Ascending aorta (tissue), 2 donors: ENCODE data around the gene LTBP3. TPM values are rescaled to one million over a fixed set of nuclear protein-coding genes. Genes with fewer than 3 reads are reported as not detected.

Experiments used
- DNase-seq, 2 donors: peaks; one replicate each; pipeline ENCODE4 v3.0.0-alpha.2; 2019; ENCODE audit warnings: low spot score in 2 of 2
- H3K27ac ChIP-seq, 2 donors: fragments of 200-600 bp; sonication (generic); one replicate each; pipeline ENCODE4 v1.5.1; 2016 to 2017; ENCODE audit warnings: mild to moderate bottlenecking in 1 of 2
- H3K27me3 ChIP-seq: fragments of 200-600 bp; sonication (generic); one replicate; pipeline ENCODE4 v1.5.1; 2017
- H3K36me3 ChIP-seq, 2 donors: fragments of 200-600 bp; sonication (generic); one replicate each; pipeline ENCODE4 v1.5.1; 2016
- H3K4me1 ChIP-seq, 2 donors: fragments of 200-600 bp; sonication (generic); one replicate each; pipeline ENCODE4 v1.5.1; 2016 to 2017; ENCODE audit warnings: mild to moderate bottlenecking in 1 of 2
- H3K4me3 ChIP-seq, 2 donors: fragments of 200-600 bp; sonication (generic); one replicate each; pipeline ENCODE4 v1.5.1; 2016 to 2017; ENCODE audit warnings: mild to moderate bottlenecking in 1 of 2
- H3K9me3 ChIP-seq, 2 donors: fragments of 200-600 bp; sonication (generic); one replicate each; pipeline ENCODE4 v1.5.1; 2016
- CTCF ChIP-seq, 3 experiments: fragments of 200-600 bp in 2 of 3; fragments of 450-650 bp in 1 of 3; sonication (generic) in 2 of 3; IDR thresholded peaks; one replicate each; pipeline ENCODE4 v1.5.1; 2016 to 2019; ENCODE audit warnings: antibody characterized with exemption in 3 of 3, mild to moderate bottlenecking in 1 of 3, moderate library complexity in 1 of 3
- intact Hi-C: fragments of 100-400 bp; cut with DNase I; formaldehyde crosslinking; loops from one replicate; pipeline ENCODE4 v1.15.1; 2023
- total RNA-seq: library from RNA; depleted of rRNA; stranded (reverse); fragments of >200 nt; gene quantifications from one replicate; pipeline ENCODE4 v1.1.0, GENCODE V29; 2016

LTBP3 gene
- total RNA-seq, 1 donor from 2014 or later, result 702 TPM

GRCh38 chr11:65501472-65502273 lies 56.5 kb downstream of the LTBP3 start:
- peaks cover 9 to 18% of the 10 kb centered on the region in 2 donors for H3K4me1 ChIP-seq
- H3K27me3 ChIP-seq, result no peaks in the 10 kb centered on the region
- H3K36me3 ChIP-seq, result peaks cover 58 to 67% of the 10 kb centered on the region in 2 donors
- DNase-seq, result no peak
- peak overlapping the region; percentile 62 to 67 for H3K4me3 ChIP-seq
- H3K9me3 ChIP-seq, result no peaks in the 10 kb centered on the region
- intact Hi-C loops, result no loop called here
- TF ChIP-seq CTCF (IDR thresholded peaks at IDR 0.05), result no peak
- H3K27ac ChIP-seq, result peak overlapping the region; percentile 95 to 99

- H3K27me3 ChIP-seq, result no peaks in the 10 kb centered on the region
- H3K36me3 ChIP-seq, result peaks cover 53 to 62% of the 10 kb centered on the region in 2 donors
- no peak for TF ChIP-seq CTCF (IDR thresholded peaks at IDR 0.05)
- intact Hi-C loops, result no loop called here
- H3K4me3 ChIP-seq, result peak overlapping the region; percentile 62 to 67
- H3K9me3 ChIP-seq, result no peaks in the 10 kb centered on the region
- no peak for DNase-seq
- H3K4me1 ChIP-seq, result peaks cover 7 to 16% of the 10 kb centered on the region in 2 donors
- H3K27ac ChIP-seq, result peak overlapping the region; percentile 95 to 99
These were observed 57.0 kb downstream of the LTBP3 start for GRCh38 chr11:65501186-65501471.

- H3K4me3 ChIP-seq, result peak overlapping the region; percentile 62 to 67
These were observed 57.6 kb downstream of the LTBP3 start for GRCh38 chr11:65500387-65501185.

GRCh38 chr11:65499713-65500386 lies 58.3 kb downstream of the LTBP3 start:
- intact Hi-C loops, result loop anchor here (2.0 kb wide), 1 partner anchor 77 kb away; the partner anchor contains the start of gene NEAT1
- Histone ChIP-seq H3K27me3 (no peaks in the 10 kb centered on the region), H3K4me3 (peak overlapping the region; percentile 62 to 67), H3K4me1 (peaks cover 12 to 19% of the 10 kb centered on the region in 2 donors), H3K27ac (peak overlapping the region; percentile 95 to 99), H3K36me3 (peaks cover 41 to 49% of the 10 kb centered on the region in 2 donors), H3K9me3 (no peaks in the 10 kb centered on the region)
- no peak for TF ChIP-seq CTCF (IDR thresholded peaks at IDR 0.05)
- no peak for DNase-seq

More at GRCh38 chr11:65500387-65501185, 57.6 kb downstream of the LTBP3 start:
- Histone ChIP-seq H3K27ac (peak overlapping the region; percentile 95 to 99), H3K36me3 (peaks cover 48 to 56% of the 10 kb centered on the region in 2 donors), H3K9me3 (no peaks in the 10 kb centered on the region), H3K4me1 (peaks cover 8 to 17% of the 10 kb centered on the region in 2 donors), H3K27me3 (no peaks in the 10 kb centered on the region)
- DNase-seq, result no peak
- TF ChIP-seq CTCF (IDR thresholded peaks at IDR 0.05), result no peak
- intact Hi-C loops, result no loop called here

GRCh38 chr11:65498977-65499712 lies 59.0 kb downstream of the LTBP3 start, which contains the start of gene MALAT1:
TSS of gene MALAT1 (plus strand) at chr11:65499045.
- peak within 1 kb of the TSS; percentile 62 to 67 for H3K4me3 ChIP-seq
- H3K27ac ChIP-seq, result peak within 1 kb of the TSS; percentile 95 to 99
- no peaks in the 10 kb centered on the region for H3K9me3 ChIP-seq
- peaks cover 19 to 26% of the 10 kb centered on the region in 2 donors for H3K4me1 ChIP-seq
- peak in 1 of 2 donors; percentile 96 for DNase-seq
- H3K36me3 ChIP-seq, result peaks cover 34 to 42% of the 10 kb centered on the region in 2 donors
- H3K27me3 ChIP-seq, result no peaks in the 10 kb centered on the region
- intact Hi-C loops, result loop anchor here (2.0 kb wide), 1 partner anchor 76 kb away; the partner anchor contains the start of gene NEAT1
- TF ChIP-seq CTCF (IDR thresholded peaks at IDR 0.05), result no peak
